Hepatocyte (in vitro differentiated cells): ENCODE data around the gene STAT5B. TPM values are rescaled to one million over a fixed set of nuclear protein-coding genes. Genes with fewer than 3 reads are reported as not detected.

Source experiments
- DNase-seq: peaks from one replicate; pipeline ENCODE4 v3.0.0-alpha.2; 2016; ENCODE audit warnings: low spot score
- H2AFZ ChIP-seq: fragments of 200-600 bp; sonication (generic); 2 replicates; pipeline ENCODE4 v1.6.0; 2016; ENCODE audit warnings: antibody characterized with exemption, mild to moderate bottlenecking
- H3K27ac ChIP-seq: fragments of 200-600 bp; sonication (generic); 2 replicates; pipeline ENCODE4 v1.5.1; 2016; ENCODE audit warnings: mild to moderate bottlenecking
- H3K27me3 ChIP-seq: fragments of 200-600 bp; sonication (generic); 2 replicates; pipeline ENCODE4 v1.6.1; 2016
- H3K36me3 ChIP-seq: fragments of 200-600 bp; sonication (generic); replicated peaks from 2 replicates; pipeline ENCODE4 v1.5.1; 2016; ENCODE audit warnings: low read depth; ENCODE audit not compliant: insufficient read depth
- H3K4me1 ChIP-seq: fragments of 200-600 bp; sonication (generic); 2 replicates; pipeline ENCODE4 v1.5.1; 2016; ENCODE audit warnings: mild to moderate bottlenecking, moderate library complexity; ENCODE audit not compliant: insufficient read depth
- H3K4me2 ChIP-seq: fragments of 200-600 bp; sonication (generic); 2 replicates; pipeline ENCODE4 v1.6.0; 2016
- H3K4me3 ChIP-seq: fragments of 200-600 bp; sonication (generic); 2 replicates; pipeline ENCODE4 v1.5.1; 2016; ENCODE audit warnings: mild to moderate bottlenecking
- H3K79me2 ChIP-seq: fragments of 200-600 bp; sonication (generic); 2 replicates; pipeline ENCODE4 v1.6.0; 2017; ENCODE audit warnings: mild to moderate bottlenecking
- H3K9me2 ChIP-seq: fragments of 200-600 bp; sonication (generic); replicated peaks from 2 replicates; pipeline ENCODE4 v1.6.0; 2017; ENCODE audit warnings: mild to moderate bottlenecking; ENCODE audit not compliant: insufficient read depth
- H3K9me3 ChIP-seq: fragments of 200-600 bp; sonication (generic); 2 replicates; pipeline ENCODE4 v1.5.1; 2016; ENCODE audit warnings: low read depth, mild to moderate bottlenecking
- H4K20me1 ChIP-seq: fragments of 200-600 bp; sonication (generic); 2 replicates; pipeline ENCODE4 v1.6.0; 2016; ENCODE audit warnings: mild to moderate bottlenecking; ENCODE audit not compliant: insufficient read depth, poor library complexity, severe bottlenecking
- CTCF ChIP-seq: fragments of 200-600 bp; sonication (generic); IDR thresholded peaks from 2 replicates; pipeline ENCODE4 v1.5.1; 2016; ENCODE audit warnings: antibody characterized with exemption, mild to moderate bottlenecking; ENCODE audit not compliant: poor library complexity
- EZH2 ChIP-seq: fragments of 200-600 bp; sonication (generic); IDR thresholded peaks from 2 replicates; pipeline ENCODE4 v1.6.1; 2016; ENCODE audit warnings: antibody characterized with exemption, mild to moderate bottlenecking, borderline replicate concordance
- EZH2phosphoT487 ChIP-seq: fragments of 200-600 bp; sonication (generic); IDR thresholded peaks from one replicate; pipeline ENCODE4 v1.6.1; 2018; ENCODE audit warnings: antibody characterized with exemption, mild to moderate bottlenecking, low read depth, moderate library complexity; ENCODE audit not compliant: unreplicated experiment, severe bottlenecking
- WGBS: methylation state at CpG from one replicate; pipeline ENCODE4 v1.1.6; 2016; ENCODE audit warnings: low lambda C conversion rate; ENCODE audit errors: missing lambda C conversion rate; 5-methylcytosine and 5-hydroxymethylcytosine counted together
- polyA plus RNA-seq: library from polyadenylated mRNA; unstranded; fragments of >200 nt; fragmentation: Nextera tagmentation; extraction: Ambion mirVana; gene quantifications from 2 replicates; pipeline ENCODE4 v1.2.1, GENCODE V29; 2016
- total RNA-seq: library from RNA; depleted of rRNA; stranded (reverse); fragments of >200 nt; gene quantifications from 2 replicates; pipeline ENCODE4 v1.2.3, GENCODE V29; 2014

Gene STAT5B
- total and polyA plus RNA-seq, 2 experiments from 2014 or later, result 25.7 to 26.0 TPM

GRCh38 chr17:42283241-42284023 is 7.2 kb upstream of the STAT5B start:
- WGBS, result 93% methylated on average over 7 of the region's 7 CpGs

GRCh38 chr17:42282478-42283080 is 6.4 kb upstream of the STAT5B start:
- no peak overlapping the region for H3K4me2 ChIP-seq
- H2AFZ ChIP-seq, result no peak overlapping the region
- no peaks in the 10 kb centered on the region for H4K20me1 ChIP-seq
- no peak for TF ChIP-seq EZH2phosphoT487
- H3K27ac ChIP-seq, result no peak overlapping the region
- H3K79me2 ChIP-seq, result no peaks in the 10 kb centered on the region
- peaks cover 7% of the 10 kb centered on the region for H3K4me1 ChIP-seq
- no peak overlapping the region for H3K4me3 ChIP-seq
- WGBS, result 88% methylated on average over 6 of the region's 6 CpGs
- DNase-seq, result no peak
- no peaks in the 10 kb centered on the region for H3K9me3 ChIP-seq
- H3K36me3 ChIP-seq, result no peaks in the 10 kb centered on the region
- no peaks in the 10 kb centered on the region for H3K9me2 ChIP-seq
- peaks cover 4% of the 10 kb centered on the region for H3K27me3 ChIP-seq

More at GRCh38 chr17:42283241-42284023, 7.2 kb upstream of the STAT5B start:
- Histone ChIP-seq H3K4me2 (no peak overlapping the region), H3K4me1 (peaks cover 12% of the 10 kb centered on the region), H2AFZ (no peak overlapping the region), H3K36me3 (no peaks in the 10 kb centered on the region), H4K20me1 (no peaks in the 10 kb centered on the region), H3K9me2 (no peaks in the 10 kb centered on the region), H3K27ac (no peak overlapping the region), H3K27me3 (peaks cover 6% of the 10 kb centered on the region), H3K4me3 (no peak overlapping the region), H3K9me3 (no peaks in the 10 kb centered on the region), H3K79me2 (no peaks in the 10 kb centered on the region)
- DNase-seq, result no peak
- TF ChIP-seq CTCF, result no peak
- no peak for TF ChIP-seq EZH2phosphoT487
- no peak for TF ChIP-seq EZH2

GRCh38 chr17:42281571-42282096 is 5.4 kb upstream of the STAT5B start:
- no peaks in the 10 kb centered on the region for H3K27me3 ChIP-seq
- no peak overlapping the region for H3K4me3 ChIP-seq
- H3K79me2 ChIP-seq, result no peaks in the 10 kb centered on the region
- H4K20me1 ChIP-seq, result no peaks in the 10 kb centered on the region
- DNase-seq, result no peak
- TF ChIP-seq EZH2 (no peak), CTCF (no peak), EZH2phosphoT487 (no peak)
- no peak overlapping the region for H3K4me2 ChIP-seq
- H3K9me2 ChIP-seq, result no peaks in the 10 kb centered on the region
- H3K27ac ChIP-seq, result no peak overlapping the region
- H3K36me3 ChIP-seq, result no peaks in the 10 kb centered on the region
- WGBS, result 87% methylated on average over 7 of the region's 7 CpGs
- H2AFZ ChIP-seq, result no peak overlapping the region
- no peaks in the 10 kb centered on the region for H3K4me1 ChIP-seq
- H3K9me3 ChIP-seq, result no peaks in the 10 kb centered on the region
